HepG2 (cell line): ENCODE measurements around the gene FRMD3. TPM values are rescaled to one million over a fixed set of nuclear protein-coding genes. Genes with fewer than 3 reads are reported as not detected.

Source experiments
- ATF4 ChIP-seq, 2 experiments: fragments of 450-650 bp in 1 of 2; sonication (generic) in 1 of 2; formaldehyde crosslinking; IDR thresholded peaks; 2 replicates each; pipeline versions ENCODE4 v1.5.0 to v1.8.0; 2020 to 2022; ENCODE audit warnings: mild to moderate bottlenecking in 1 of 2, missing genetic modification reagents in 1 of 2
- CBX5 ChIP-seq: sonication (generic); formaldehyde crosslinking; IDR thresholded peaks from 2 replicates; pipeline ENCODE4 v1.4.0; 2020; ENCODE audit warnings: missing genetic modification reagents, borderline replicate concordance
- GLMP ChIP-seq: sonication (generic); formaldehyde crosslinking; IDR thresholded peaks from 2 replicates; pipeline ENCODE4 v1.9.0; 2021; ENCODE audit warnings: missing genetic modification reagents, mild to moderate bottlenecking, borderline replicate concordance
- GTF3A ChIP-seq: sonication (generic); formaldehyde crosslinking; conservative IDR thresholded peaks from 2 replicates; pipeline ENCODE4 v1.4.0; 2020; ENCODE audit warnings: mild to moderate bottlenecking, missing genetic modification reagents
- HINFP ChIP-seq: sonication (generic); formaldehyde crosslinking; IDR thresholded peaks from 2 replicates; pipeline ENCODE4 v1.4.0; 2020; ENCODE audit warnings: low read depth, mild to moderate bottlenecking, missing genetic modification reagents
- PBX2 ChIP-seq: IDR thresholded peaks from 2 replicates; pipeline ENCODE4 v1.6.1; 2016; ENCODE audit warnings: control low read depth
- THAP11 ChIP-seq: IDR thresholded peaks from 2 replicates; pipeline ENCODE4 v1.6.1; 2016; ENCODE audit warnings: missing biosample characterization, missing genetic modification reagents
- ZBTB4 ChIP-seq: sonication (generic); formaldehyde crosslinking; IDR thresholded peaks from 2 replicates; pipeline ENCODE4 v1.4.0; 2020; ENCODE audit warnings: missing genetic modification reagents, mild to moderate bottlenecking, borderline replicate concordance
- ZNF230 ChIP-seq: sonication (generic); formaldehyde crosslinking; IDR thresholded peaks from 2 replicates; pipeline ENCODE4 v1.4.0; 2020; ENCODE audit warnings: mild to moderate bottlenecking, missing genetic modification reagents
- ZNF407 ChIP-seq: sonication (generic); formaldehyde crosslinking; IDR thresholded peaks from one replicate; pipeline ENCODE4 v1.5.1; 2020; ENCODE audit warnings: mild to moderate bottlenecking, missing genetic modification reagents; ENCODE audit errors: not compliant biosample characterization
- polyA plus RNA-seq, 8 experiments: library from polyadenylated mRNA; depleted of rRNA in 3 of 8; stranded (reverse) in 7 of 8; unstranded in 1 of 8; fragments of >200 nt; fragmentation: Illumina TruSeq in 4 of 8; extraction: Trizol in 4 of 8; gene quantifications; 2 replicates each; pipeline versions ENCODE4 v1.2.1 to v1.2.3, GENCODE V29; 2011 to 2016; ENCODE audit warnings: low read depth in 4 of 8, missing spikeins in 1 of 8, mixed read lengths in 1 of 8; ENCODE audit not compliant: insufficient read depth in 1 of 8
- total RNA-seq, 5 experiments: library from RNA; depleted of rRNA; stranded (reverse); fragments of >200 nt; fragmentation: Illumina TruSeq; extraction: Trizol; gene quantifications; 2 replicates each; pipeline ENCODE4 v1.2.3, GENCODE V29; 2016; ENCODE audit warnings: low read depth in 1 of 5

FRMD3 gene
- total and polyA plus RNA-seq, 2 of the 13 experiments (the other 11 are each of a cell fraction or from before 2014, with no cell fraction given), result 3.2 to 7.7 TPM

- TF ChIP-seq ZBTB4 (CRISPR knock-in tag) (no peak; the same call in none of the 2 replicates), GTF3A (0 out of 2 replicates have a peak, but pooled peaks have one; percentile 39), ZNF230 (peak; percentile 87; the same call in 1 of the 2 replicates), GLMP (CRISPR knock-in tag) (no peak), HINFP (no peak; the same call in 1 of the 2 replicates), CBX5 (peak; percentile 83; the same call in 1 of the 2 replicates), PBX2 (0 out of 2 replicates have a peak, but pooled peaks have one; percentile 20), ZNF407 (CRISPR knock-in tag) (peak; percentile 40), THAP11 (CRISPR knock-in tag) (peak; percentile 36; the same call in 1 of the 2 replicates), ATF4 (CRISPR knock-in tag; IDR thresholded peaks at IDR 0.05) (peak in 1 of 2 experiments; percentile 45; a peak in 1 of 4 replicates)
Measured at GRCh38 chr9:83538172-83538889, at the start of gene FRMD3 (continued).
